GM18873 (cell line): ENCODE measurements around the gene TFAM.

Experiments used
- ATAC-seq: cut with Tn5 transposase; IDR thresholded peaks from one replicate; pipeline ENCODE4 v1.9.1; 2021; ENCODE audit warnings: mild to moderate bottlenecking, moderate library complexity, moderate number of reproducible peaks; ENCODE audit not compliant: unreplicated experiment, low FRiP score

The TFAM gene

GRCh38 chr10:58431903-58432302 lies 46.7 kb downstream of the TFAM start:
- ATAC-seq: no peak

GRCh38 chr10:58433066-58433465 lies 47.9 kb downstream of the TFAM start:
- ATAC-seq: no peak

- no peak for ATAC-seq
Measured at GRCh38 chr10:58433571-58433970, 48.4 kb downstream of the TFAM start.

- no peak for ATAC-seq
Measured at GRCh38 chr10:58435297-58435985, 50.2 kb downstream of the TFAM start.

GRCh38 chr10:58436071-58436470 lies 50.9 kb downstream of the TFAM start:
- ATAC-seq: no peak

GRCh38 chr10:58438340-58438871 lies 53.2 kb downstream of the TFAM start:
- no peak for ATAC-seq

GRCh38 chr10:58438986-58439385 lies 53.8 kb downstream of the TFAM start:
- no peak for ATAC-seq

GRCh38 chr10:58439632-58440364 lies 54.6 kb downstream of the TFAM start:
- ATAC-seq: no peak

GRCh38 chr10:58440484-58440883 lies 55.3 kb downstream of the TFAM start:
- no peak for ATAC-seq

- no peak for ATAC-seq
Measured at GRCh38 chr10:58444321-58444720, 59.1 kb downstream of the TFAM start.

- no peak for ATAC-seq
Measured at GRCh38 chr10:58444876-58445275, 59.7 kb downstream of the TFAM start.

GRCh38 chr10:58448121-58448935 lies 63.1 kb downstream of the TFAM start:
- no peak for ATAC-seq
